Retinal pigment epithelial cell (primary cell): ENCODE measurements around the gene ACER3.
"Not testable (repeated sequence)": the region's sequence is repeated elsewhere in the genome, so short reads cannot be mapped to it uniquely, and the experiment has no call there.

Experiments
- DNase-seq: peaks from one replicate; pipeline ENCODE4 v3.0.0-alpha.2; 2010; ENCODE audit warnings: low read depth
- H3K4me3 ChIP-seq: 2 replicates; pipeline ENCODE4 v1.5.1; 2011; ENCODE audit warnings: mild to moderate bottlenecking, low read length, control low read depth, moderate library complexity
- TF ChIP-seq, protein P1 (sequence below): conservative IDR thresholded peaks from 2 replicates; pipeline ENCODE4 v1.5.1; 2011; ENCODE audit warnings: low read depth, low read length, control low read depth, inconsistent platforms

Gene ACER3

DNA sequence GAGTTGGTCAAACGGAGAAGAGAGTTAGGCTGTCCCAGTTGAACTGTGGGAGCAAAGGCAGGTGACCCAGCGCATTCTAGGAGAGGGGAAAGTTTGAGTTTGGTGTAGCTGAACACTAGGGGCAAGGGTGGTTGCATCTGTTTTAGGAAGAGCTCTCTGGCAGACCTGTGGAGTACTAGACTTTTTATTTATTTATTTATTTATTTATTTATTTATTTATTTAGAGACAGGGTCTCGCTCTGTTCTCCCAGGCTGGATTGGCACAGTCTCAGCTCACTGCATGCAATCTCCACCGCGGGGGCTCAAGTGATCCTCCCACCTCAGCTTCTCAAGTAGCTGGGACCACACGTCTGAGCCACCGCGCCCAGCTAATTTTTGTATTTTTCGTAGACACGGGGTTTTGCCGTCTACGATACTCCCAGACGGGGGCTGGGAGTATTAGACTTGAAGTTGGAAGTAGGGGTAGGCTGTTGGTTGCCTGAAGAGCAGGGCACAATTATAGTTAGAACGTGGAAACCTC lies 950 bp upstream of the ACER3 start:
- DNase-seq = no peak
- TF ChIP-seq, protein P1, sequence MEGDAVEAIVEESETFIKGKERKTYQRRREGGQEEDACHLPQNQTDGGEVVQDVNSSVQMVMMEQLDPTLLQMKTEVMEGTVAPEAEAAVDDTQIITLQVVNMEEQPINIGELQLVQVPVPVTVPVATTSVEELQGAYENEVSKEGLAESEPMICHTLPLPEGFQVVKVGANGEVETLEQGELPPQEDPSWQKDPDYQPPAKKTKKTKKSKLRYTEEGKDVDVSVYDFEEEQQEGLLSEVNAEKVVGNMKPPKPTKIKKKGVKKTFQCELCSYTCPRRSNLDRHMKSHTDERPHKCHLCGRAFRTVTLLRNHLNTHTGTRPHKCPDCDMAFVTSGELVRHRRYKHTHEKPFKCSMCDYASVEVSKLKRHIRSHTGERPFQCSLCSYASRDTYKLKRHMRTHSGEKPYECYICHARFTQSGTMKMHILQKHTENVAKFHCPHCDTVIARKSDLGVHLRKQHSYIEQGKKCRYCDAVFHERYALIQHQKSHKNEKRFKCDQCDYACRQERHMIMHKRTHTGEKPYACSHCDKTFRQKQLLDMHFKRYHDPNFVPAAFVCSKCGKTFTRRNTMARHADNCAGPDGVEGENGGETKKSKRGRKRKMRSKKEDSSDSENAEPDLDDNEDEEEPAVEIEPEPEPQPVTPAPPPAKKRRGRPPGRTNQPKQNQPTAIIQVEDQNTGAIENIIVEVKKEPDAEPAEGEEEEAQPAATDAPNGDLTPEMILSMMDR = no peak
- H3K4me3 ChIP-seq = no peak overlapping the region

DNA sequence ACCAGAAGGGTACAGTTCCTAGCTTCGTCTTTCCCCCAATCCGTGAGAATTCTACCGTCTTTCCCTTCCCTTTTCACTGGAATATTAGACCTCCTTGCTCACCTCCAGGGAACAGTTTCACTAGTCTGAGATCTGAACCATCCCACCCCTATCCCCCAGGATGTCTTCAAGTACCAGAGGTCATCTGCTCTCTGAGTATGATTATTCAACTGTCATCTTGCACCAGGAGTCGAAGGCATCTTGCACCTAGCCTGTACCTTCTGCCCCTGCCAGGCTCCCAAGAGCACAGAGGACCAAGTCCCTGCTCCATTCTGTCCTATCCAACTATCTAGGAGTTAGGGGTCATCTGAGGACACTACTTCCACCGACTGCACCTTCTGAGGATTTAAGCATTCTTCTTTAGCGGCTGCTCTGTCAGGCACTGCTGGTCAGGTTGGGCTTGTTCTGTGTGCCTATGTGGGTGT lies 804 bp downstream of the ACER3 start:
- TF ChIP-seq, protein P1 = no peak
- H3K4me3 ChIP-seq = peak overlapping the region; percentile 74
- no peak for DNase-seq

GRCh38 chr11:76862794-76863193 lies 2.1 kb downstream of the ACER3 start:
- DNase-seq, H3K4me3 ChIP-seq: not testable (repeated sequence)

DNA sequence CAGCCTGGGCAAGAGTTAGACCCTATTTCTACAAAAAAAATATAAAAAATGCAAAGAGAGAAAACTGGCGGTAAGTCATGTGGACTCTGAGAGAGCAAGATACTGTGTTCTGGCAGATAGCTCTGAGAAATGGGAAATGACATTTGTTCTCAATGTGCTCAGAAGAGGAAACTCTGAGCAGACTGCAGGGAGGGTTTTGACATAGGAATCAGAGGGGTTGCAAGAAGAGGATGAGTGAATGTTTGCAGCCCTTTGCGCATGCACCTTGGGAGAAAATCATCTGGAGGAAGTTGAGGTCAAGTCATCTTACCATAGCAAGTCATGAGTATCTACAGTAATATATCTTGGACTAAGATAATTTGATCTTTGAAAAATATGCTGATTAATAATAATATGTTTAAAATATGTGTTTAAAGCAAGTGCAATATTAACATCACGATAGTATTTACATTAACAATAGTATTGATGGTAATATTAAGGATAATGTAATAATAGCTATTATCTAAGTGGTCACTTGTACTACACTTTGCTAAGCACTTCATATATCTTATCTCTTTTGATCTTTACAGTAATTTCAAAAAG lies 2.6 kb downstream of the ACER3 start:
- TF ChIP-seq, protein P1 = no peak
- DNase-seq = no peak
- no peak overlapping the region for H3K4me3 ChIP-seq

GRCh38 chr11:76872959-76873827 lies 12.5 kb downstream of the ACER3 start:
- no peak overlapping the region for H3K4me3 ChIP-seq
- TF ChIP-seq, protein P1 = no peak
- no peak for DNase-seq

- TF ChIP-seq, protein P1 = no peak
- no peak overlapping the region for H3K4me3 ChIP-seq
- no peak for DNase-seq
These were observed 17.3 kb downstream of the ACER3 start for GRCh38 chr11:76878014-76878413.

GRCh38 chr11:76880314-76880713 lies 19.6 kb downstream of the ACER3 start:
- DNase-seq = no peak
- TF ChIP-seq, protein P1 = peak; percentile 13
- no peak overlapping the region for H3K4me3 ChIP-seq
